ENCODE measurements around the gene FREM3.

The FREM3 gene

DNA sequence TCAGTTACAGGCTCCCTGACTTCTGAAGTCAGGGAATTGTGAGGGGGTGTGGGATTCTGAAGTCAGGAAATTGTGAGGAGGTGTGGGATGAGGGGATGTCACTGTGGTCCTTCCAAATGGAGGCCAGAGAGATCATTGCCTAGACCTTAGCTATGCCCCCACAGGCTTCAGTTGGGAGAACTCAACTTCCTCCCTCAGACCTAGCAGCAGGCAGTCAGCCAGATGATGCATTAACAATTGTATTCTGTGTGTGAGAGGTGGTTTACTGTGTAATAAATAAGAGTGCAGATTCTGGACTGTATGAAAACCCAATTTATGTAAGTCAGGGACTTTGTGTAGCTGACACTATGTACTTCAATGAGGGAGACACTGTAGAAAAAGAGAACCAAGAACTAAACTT is 65.7 kb downstream of the FREM3 start:
- H3K27ac Mint-ChIP-seq: no peak overlapping the region
- DNase-seq: no peak
- H3K27me3 Mint-ChIP-seq: peaks cover 4% of the 10 kb centered on the region
- no peaks in the 10 kb centered on the region for H3K9me3 Mint-ChIP-seq
- CTCF ChIA-PET: no interaction called here
- H3K4me1 Mint-ChIP-seq: no peaks in the 10 kb centered on the region
- no peak overlapping the region for H3K4me3 Mint-ChIP-seq
- H3K36me3 Mint-ChIP-seq: no peaks in the 10 kb centered on the region

DNA sequence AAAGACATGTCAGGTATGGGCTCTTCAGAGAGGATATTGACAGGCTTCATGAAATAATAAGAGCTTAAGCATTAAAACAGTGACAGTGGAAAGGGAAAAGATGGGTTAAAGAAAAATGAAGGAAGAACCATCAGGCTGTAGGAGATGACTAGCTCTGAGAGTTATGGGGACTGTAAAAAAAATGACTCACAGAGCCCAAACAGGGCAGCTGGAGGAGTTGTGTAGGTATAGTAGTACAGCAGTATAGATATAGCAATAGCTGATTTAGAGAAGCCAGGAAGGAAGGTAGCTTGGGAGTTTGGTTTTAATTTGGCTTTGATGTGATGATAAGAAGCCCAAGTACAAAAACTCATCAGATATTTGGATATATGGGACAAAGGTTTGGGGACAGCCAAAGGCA is 66.6 kb downstream of the FREM3 start:
- Mint-ChIP-seq H3K4me3 (no peak overlapping the region), H3K4me1 (no peaks in the 10 kb centered on the region), H3K27ac (no peak overlapping the region), H3K9me3 (no peaks in the 10 kb centered on the region), H3K27me3 (peaks cover 4% of the 10 kb centered on the region), H3K36me3 (no peaks in the 10 kb centered on the region)
- CTCF ChIA-PET: no interaction called here
- DNase-seq: no peak

DNA sequence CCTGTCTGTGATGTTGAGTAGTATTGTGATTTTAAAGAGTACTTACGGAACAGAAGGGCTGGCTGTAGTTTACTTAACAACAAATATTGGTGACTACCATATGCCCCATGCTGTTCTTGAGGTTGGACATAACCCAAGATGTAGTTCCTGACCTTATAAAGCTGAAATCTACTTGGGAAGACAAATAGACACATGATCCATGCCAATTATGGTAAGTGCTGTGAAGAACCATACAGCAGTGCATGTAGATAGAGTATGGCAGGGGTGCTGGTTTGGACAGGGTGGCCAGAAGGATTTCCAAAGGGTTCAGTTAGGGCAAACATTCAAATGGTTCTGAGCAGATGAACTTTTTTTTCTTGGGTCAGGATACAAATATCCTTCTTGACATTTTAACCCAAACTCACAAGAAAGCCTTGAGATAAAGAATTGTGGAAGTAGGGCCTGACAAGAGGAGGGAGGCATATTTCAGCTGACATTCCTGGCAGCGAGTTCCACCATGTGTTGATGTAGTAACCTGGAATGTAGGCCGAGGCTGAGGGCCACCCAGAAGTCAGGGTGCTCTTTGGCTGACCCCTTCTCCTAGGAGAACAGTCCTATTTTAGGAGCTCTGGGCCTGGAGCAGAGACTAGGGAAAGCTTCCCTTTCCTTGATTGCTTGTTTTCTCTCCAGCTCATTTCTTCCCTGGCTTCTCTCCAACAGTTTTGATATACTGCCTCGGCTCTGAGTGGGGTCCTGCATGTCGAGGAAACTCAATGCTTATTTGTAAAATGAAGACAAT is 74.2 kb downstream of the FREM3 start:
- H3K27ac Mint-ChIP-seq: no peak overlapping the region
- no peaks in the 10 kb centered on the region for H3K4me1 Mint-ChIP-seq
- CTCF ChIA-PET: no interaction called here
- H3K36me3 Mint-ChIP-seq: no peaks in the 10 kb centered on the region
- no peak for DNase-seq
- no peaks in the 10 kb centered on the region for H3K9me3 Mint-ChIP-seq
- H3K4me3 Mint-ChIP-seq: no peak overlapping the region
- H3K27me3 Mint-ChIP-seq: no peaks in the 10 kb centered on the region

DNA sequence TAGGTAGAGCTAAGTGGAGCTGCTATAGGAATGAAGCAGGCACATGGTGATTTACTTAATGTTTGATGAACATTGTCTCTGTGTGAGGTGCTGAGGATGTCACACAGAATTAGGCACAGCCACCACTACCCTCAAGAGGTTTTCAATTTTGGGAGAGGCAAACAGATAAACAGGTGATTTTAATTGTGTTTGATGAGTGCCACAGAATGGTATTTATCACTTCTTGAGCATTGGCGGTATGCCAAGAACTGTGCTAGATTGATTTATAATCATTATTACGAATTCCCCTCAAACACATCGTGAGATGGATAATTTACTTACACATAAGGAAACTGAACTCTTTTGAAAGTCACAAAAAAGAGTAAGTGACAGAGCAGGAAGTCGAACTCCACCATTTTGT is 74.8 kb downstream of the FREM3 start:
- DNase-seq: no peak
- Mint-ChIP-seq H3K9me3 (no peaks in the 10 kb centered on the region), H3K4me3 (no peak overlapping the region), H3K27me3 (no peaks in the 10 kb centered on the region), H3K36me3 (no peaks in the 10 kb centered on the region), H3K27ac (no peak overlapping the region), H3K4me1 (no peaks in the 10 kb centered on the region)
- CTCF ChIA-PET: no interaction called here

DNA sequence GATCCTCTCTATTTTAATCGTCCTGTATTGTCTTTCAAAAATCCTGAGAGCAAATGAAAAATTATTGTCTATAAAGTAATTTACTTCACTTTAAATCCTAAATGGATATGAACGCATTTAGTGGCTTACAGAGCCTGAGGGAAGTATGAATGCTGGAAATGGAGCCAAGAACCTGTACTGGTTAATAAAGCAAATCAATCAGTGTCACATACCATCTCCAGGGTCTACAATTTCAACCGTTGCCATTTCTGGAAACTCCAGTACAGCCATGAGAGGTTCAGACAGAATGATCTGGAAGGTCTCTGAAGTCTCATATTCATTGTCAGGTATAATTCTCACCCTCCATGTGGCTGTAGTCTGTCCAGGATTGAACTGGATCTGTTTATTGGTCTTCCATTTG is 76.6 kb downstream of the FREM3 start:
- no peak for DNase-seq
- H3K27ac Mint-ChIP-seq: no peak overlapping the region
- H3K4me1 Mint-ChIP-seq: no peaks in the 10 kb centered on the region
- H3K4me3 Mint-ChIP-seq: no peak overlapping the region
- CTCF ChIA-PET: no interaction called here
- H3K9me3 Mint-ChIP-seq: no peaks in the 10 kb centered on the region
- H3K36me3 Mint-ChIP-seq: no peaks in the 10 kb centered on the region
- no peaks in the 10 kb centered on the region for H3K27me3 Mint-ChIP-seq

DNA sequence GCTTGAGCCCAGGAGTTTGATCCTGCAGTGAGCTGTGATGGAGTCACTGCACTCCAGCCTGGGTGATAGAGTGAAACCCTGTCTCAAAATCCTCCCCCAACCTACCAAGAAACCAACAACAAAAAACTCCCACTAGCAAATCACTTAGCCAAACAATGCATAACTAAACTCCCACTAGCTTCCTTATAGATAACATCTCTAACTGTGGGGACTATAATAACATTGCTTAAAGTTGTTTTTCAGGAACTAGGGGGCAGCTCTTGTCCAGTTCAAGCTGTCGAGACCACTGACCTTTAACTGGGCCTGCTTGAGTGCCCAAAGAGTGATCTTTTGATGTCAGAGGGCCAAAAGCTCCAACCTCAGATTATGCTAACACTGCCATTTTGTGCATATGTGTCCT is 81.7 kb downstream of the FREM3 start:
- H3K9me3 Mint-ChIP-seq: no peaks in the 10 kb centered on the region

DNA sequence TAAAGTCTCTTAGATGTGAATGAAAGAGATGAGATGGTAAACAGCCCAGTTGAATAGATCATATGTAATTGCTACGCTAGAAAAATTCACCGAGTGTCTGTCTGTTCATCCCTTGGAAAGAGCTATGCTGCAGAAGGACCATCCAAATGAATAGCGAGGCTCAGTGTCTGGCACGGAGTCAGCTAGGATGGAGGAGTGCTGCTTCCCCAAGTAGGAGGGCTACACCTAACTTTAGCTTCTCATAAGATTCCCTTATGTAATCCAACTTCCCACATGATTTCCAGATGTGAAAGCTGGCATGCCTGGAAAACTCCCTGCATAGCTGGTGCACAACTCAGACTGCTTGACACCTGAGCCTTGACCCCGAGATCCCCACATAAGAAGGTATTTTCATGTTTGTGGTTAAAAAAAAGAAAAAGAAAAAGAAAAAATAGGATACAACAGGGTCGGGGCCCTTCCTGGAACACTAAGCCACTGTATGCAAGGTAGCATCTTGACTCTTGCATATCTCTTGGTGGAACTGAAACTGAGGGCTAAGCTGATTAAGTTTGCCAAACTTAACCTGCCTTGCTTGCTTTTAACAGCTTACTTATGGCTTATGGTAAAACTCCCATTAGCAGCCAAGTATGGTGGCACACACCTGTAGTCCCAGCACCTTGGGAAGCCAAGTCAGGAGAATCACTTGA is 82.3 kb downstream of the FREM3 start:
- H3K9me3 Mint-ChIP-seq: no peaks in the 10 kb centered on the region
- no peak for DNase-seq
- H3K27ac Mint-ChIP-seq: no peak overlapping the region
- CTCF ChIA-PET: interaction anchor here (1.1 to 1.6 kb wide), 2 partner anchors 19 to 59 kb away, joined by 3 read pairs; no protein-coding TSS in a partner anchor
- no peaks in the 10 kb centered on the region for H3K36me3 Mint-ChIP-seq
- peaks cover 3% of the 10 kb centered on the region for H3K4me1 Mint-ChIP-seq
- no peaks in the 10 kb centered on the region for H3K27me3 Mint-ChIP-seq
- no peak overlapping the region for H3K4me3 Mint-ChIP-seq

More for the DNA sequence above, 81.7 kb downstream of the FREM3 start:
- H3K27ac Mint-ChIP-seq: no peak overlapping the region
- H3K27me3 Mint-ChIP-seq: no peaks in the 10 kb centered on the region
- CTCF ChIA-PET: interaction anchor here (1.1 to 1.6 kb wide), 2 partner anchors 18 to 60 kb away, joined by 3 read pairs; no protein-coding TSS in a partner anchor
- H3K4me3 Mint-ChIP-seq: no peak overlapping the region
- H3K4me1 Mint-ChIP-seq: peaks cover 3% of the 10 kb centered on the region
- H3K36me3 Mint-ChIP-seq: no peaks in the 10 kb centered on the region
- DNase-seq: no peak

DNA sequence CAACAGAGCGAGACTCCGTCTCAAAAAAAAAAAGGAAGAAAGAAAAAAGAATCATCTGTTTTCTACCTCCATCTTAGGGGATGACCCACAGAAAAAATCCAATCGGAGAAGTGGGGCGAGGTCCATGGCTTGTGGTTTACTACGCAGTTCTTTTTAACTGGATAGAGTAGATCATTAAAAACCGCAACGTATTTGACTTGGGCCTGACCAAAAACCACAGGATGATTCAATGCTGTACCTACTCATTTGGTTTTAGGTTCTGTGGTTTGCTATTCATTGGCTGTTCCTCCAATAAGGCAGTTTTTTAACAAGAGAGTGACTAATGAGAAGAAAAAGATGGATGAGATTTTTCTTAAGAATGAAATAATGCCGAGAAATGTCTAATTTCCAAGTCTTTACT is 83.7 kb downstream of the FREM3 start:
- peak; percentile 19 for DNase-seq
- Mint-ChIP-seq H3K4me1 (peaks cover 3% of the 10 kb centered on the region), H3K27ac (no peak overlapping the region), H3K36me3 (no peaks in the 10 kb centered on the region), H3K4me3 (no peak overlapping the region), H3K9me3 (no peaks in the 10 kb centered on the region), H3K27me3 (no peaks in the 10 kb centered on the region)
- CTCF ChIA-PET: no interaction called here

DNA sequence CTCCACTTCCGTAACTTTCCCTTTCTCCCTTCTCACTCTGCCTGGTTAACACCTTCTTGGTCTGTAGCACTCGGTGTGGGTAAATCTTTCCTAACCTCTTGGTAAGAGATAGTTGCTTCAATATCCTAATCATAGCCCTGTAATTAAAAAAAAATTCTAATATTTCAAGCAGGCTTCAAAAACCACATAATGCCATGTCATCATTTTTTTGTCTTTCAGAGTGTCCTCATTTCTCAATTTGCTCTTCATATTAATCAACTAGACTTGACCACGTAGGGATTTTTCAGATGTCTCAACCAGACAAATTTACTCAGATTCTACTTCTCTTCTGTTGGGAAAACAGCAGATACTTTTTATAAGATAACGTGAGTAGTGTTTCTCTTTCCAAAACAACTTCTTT is 91.0 kb downstream of the FREM3 start:
- Mint-ChIP-seq H3K4me3 (no peak overlapping the region), H3K9me3 (peaks cover 1% of the 10 kb centered on the region), H3K27me3 (no peaks in the 10 kb centered on the region), H3K4me1 (no peaks in the 10 kb centered on the region), H3K27ac (no peak overlapping the region), H3K36me3 (no peaks in the 10 kb centered on the region)
- no peak for DNase-seq
- CTCF ChIA-PET: no interaction called here

DNA sequence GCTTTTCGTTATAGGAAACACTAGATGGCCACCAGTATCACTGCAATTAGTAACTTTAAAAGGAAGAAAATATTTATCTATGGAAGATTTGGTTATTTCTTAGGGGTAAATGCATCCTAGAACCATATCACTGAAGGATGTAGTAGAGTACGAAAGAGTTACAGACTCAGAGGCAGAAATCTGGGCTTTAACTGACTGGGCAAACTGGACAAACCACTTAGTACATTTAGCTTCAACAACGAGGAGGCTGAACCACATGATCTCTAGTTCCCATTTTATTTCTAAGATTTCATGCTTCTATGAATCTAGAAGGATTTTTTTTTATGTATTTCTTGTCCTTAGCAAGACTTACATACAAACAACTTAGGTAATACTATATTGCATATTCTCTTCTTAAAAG is 94.0 kb downstream of the FREM3 start:
- H3K36me3 Mint-ChIP-seq: no peaks in the 10 kb centered on the region
- no peaks in the 10 kb centered on the region for H3K27me3 Mint-ChIP-seq
- H3K4me3 Mint-ChIP-seq: no peak overlapping the region
- no peak for DNase-seq
- CTCF ChIA-PET: no interaction called here
- H3K4me1 Mint-ChIP-seq: no peaks in the 10 kb centered on the region
- no peak overlapping the region for H3K27ac Mint-ChIP-seq
- peaks cover 1% of the 10 kb centered on the region for H3K9me3 Mint-ChIP-seq

DNA sequence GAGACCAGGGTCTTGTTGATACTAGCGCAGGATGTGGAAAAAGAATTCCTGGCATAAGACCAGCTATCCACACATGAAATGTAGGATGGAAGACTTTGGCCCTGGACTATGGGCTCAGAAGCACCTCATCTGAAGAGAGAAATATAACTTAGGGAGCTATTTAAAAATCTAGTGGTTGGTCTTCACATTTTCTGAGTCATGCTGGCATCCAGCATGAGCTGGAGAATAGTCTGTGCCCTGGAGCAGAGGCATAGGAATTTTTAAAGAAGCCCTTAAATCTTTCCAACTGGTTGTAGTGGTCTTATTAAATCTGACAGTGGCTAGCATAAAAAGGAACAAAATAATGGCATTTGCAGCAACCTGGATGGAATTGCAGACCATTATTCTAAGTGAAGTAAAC is 100.6 kb downstream of the FREM3 start:
- no peak for DNase-seq

DNA sequence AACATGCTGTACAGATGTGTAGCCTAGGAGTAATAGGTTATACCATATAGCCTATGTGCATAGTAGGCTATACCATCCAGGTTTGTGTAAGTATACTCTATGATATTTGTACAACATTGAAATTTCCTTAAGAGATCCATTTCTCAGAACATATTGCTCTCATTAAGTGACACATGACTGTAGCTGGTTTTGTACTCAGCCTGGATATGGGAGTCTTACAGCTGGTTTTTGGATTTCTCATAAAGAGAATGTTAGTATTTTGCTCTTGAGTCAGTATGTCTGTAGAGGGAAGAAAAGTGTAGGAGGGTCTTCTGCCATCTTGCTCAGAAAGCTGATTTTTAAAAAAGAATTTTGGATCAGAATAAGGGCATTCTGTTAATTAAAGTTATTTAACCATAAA is 101.7 kb downstream of the FREM3 start:
- CTCF ChIA-PET: no interaction called here
- no peaks in the 10 kb centered on the region for H3K27me3 Mint-ChIP-seq
- no peak for DNase-seq
- H3K9me3 Mint-ChIP-seq: peaks cover 4% of the 10 kb centered on the region
- H3K4me3 Mint-ChIP-seq: no peak overlapping the region
- no peaks in the 10 kb centered on the region for H3K4me1 Mint-ChIP-seq
- H3K27ac Mint-ChIP-seq: no peak overlapping the region
- H3K36me3 Mint-ChIP-seq: no peaks in the 10 kb centered on the region

More for the DNA sequence above, 100.6 kb downstream of the FREM3 start:
- Mint-ChIP-seq H3K27ac (no peak overlapping the region), H3K27me3 (no peaks in the 10 kb centered on the region), H3K4me3 (no peak overlapping the region), H3K4me1 (no peaks in the 10 kb centered on the region), H3K36me3 (no peaks in the 10 kb centered on the region), H3K9me3 (no peaks in the 10 kb centered on the region)
- CTCF ChIA-PET: no interaction called here

DNA sequence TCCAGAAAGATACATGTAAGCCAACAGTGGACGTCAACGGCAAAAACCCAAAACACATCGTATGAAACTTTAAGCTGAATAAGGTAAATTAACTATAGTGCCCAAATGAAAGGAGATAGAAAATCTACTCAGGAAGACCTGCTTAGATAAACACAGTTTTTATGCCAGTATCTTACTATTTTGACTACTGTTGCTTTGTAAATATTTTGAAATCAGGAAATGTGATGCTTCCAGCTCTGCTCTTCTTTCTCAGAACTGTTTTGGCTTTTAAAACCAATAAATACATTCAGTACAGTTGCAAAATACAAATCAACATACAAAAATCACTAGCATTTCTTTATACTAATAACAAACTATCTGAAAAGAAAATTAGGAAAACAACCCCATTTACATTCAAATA is 103.2 kb downstream of the FREM3 start:
- no peak for DNase-seq
- no peaks in the 10 kb centered on the region for H3K36me3 Mint-ChIP-seq

DNA sequence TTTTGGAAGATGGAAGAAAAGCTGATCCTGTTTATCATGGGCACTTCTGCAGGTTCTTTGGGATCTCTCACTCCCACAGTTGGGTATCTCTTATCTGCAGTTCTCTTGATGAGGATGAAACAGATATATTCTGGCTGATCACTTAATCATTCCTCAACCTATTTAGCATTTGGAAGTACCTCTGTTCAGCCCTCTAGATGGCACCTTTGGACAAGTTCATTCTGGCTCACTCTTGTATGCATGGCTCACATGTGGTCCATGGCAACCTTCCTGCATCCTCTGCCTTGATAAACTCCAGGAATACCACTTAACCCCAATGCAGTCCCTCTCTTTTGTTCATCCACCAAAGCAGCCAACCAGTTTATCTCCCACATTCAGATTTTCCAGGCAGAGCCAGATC is 112.8 kb downstream of the FREM3 start:
- Mint-ChIP-seq H3K4me1 (no peaks in the 10 kb centered on the region), H3K9me3 (peaks cover 13% of the 10 kb centered on the region), H3K27ac (no peak overlapping the region), H3K27me3 (peaks cover 4% of the 10 kb centered on the region), H3K36me3 (no peaks in the 10 kb centered on the region), H3K4me3 (no peak overlapping the region)
- no peak for DNase-seq
- CTCF ChIA-PET: no interaction called here

More for the DNA sequence above, 103.2 kb downstream of the FREM3 start:
- H3K27me3 Mint-ChIP-seq: no peaks in the 10 kb centered on the region
- H3K9me3 Mint-ChIP-seq: peaks cover 4% of the 10 kb centered on the region
- H3K4me1 Mint-ChIP-seq: no peaks in the 10 kb centered on the region
- CTCF ChIA-PET: no interaction called here
- H3K27ac Mint-ChIP-seq: no peak overlapping the region
- H3K4me3 Mint-ChIP-seq: no peak overlapping the region

DNA sequence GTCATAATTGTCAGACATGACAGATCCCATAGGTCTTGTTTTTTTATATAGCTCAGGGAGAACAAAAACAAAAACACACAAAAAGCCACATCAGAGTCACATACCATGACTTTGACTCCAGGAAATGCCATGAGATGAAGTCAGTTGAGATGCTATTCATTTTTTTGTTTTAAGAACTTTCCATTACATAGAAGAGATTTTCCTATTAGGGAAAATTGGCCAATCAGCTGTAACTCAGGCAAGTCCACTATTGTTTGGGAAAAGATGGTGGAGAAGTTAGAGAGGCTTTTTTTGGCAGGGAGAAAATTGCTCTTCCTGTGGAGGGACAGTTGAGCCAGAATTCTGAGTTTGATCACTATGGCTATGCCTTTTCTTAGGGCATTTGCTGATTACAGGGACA is 114.4 kb downstream of the FREM3 start:
- H3K27ac Mint-ChIP-seq: no peak overlapping the region
- H3K4me3 Mint-ChIP-seq: no peak overlapping the region
- DNase-seq: no peak
- peaks cover 4% of the 10 kb centered on the region for H3K27me3 Mint-ChIP-seq
- H3K9me3 Mint-ChIP-seq: peaks cover 13% of the 10 kb centered on the region
- CTCF ChIA-PET: no interaction called here
- H3K36me3 Mint-ChIP-seq: no peaks in the 10 kb centered on the region
- no peaks in the 10 kb centered on the region for H3K4me1 Mint-ChIP-seq
